H1 (cell line): ENCODE measurements around the gene EPSTI1. TPM values are rescaled to one million over a fixed set of nuclear protein-coding genes. Genes with fewer than 3 reads are reported as not detected.

Experiments used
- ASH2L ChIP-seq: fragments of 200-600, 300-600 bp; sonication (generic); IDR thresholded peaks from one replicate; pipeline ENCODE4 v1.7.1; 2017; ENCODE audit warnings: low read length
- CHD2 ChIP-seq: IDR thresholded peaks from 2 replicates; pipeline ENCODE4 v1.6.1; 2012; ENCODE audit warnings: low read length, improper control_type of control experiment
- CREB1 ChIP-seq: IDR thresholded peaks from 2 replicates; pipeline ENCODE4 v1.6.1; 2012; ENCODE audit warnings: inconsistent platforms
- EGR1 ChIP-seq: IDR thresholded peaks from 2 replicates; pipeline ENCODE4 v1.6.1; 2011; ENCODE audit warnings: low read depth, low read length, borderline replicate concordance
- GABPA ChIP-seq: IDR thresholded peaks from 2 replicates; pipeline ENCODE4 v1.6.1; 2011; ENCODE audit warnings: mild to moderate bottlenecking, low read length, moderate library complexity, borderline replicate concordance; ENCODE audit not compliant: insufficient read depth
- KDM1A ChIP-seq: fragments of 200-600, 300-600 bp; sonication (generic); IDR thresholded peaks from 2 replicates; pipeline ENCODE4 v1.7.1; 2016; ENCODE audit warnings: mild to moderate bottlenecking, low read length, borderline replicate concordance
- KDM4A ChIP-seq: IDR thresholded peaks from one replicate; pipeline ENCODE4 v1.7.1; 2012; ENCODE audit warnings: low read depth, mild to moderate bottlenecking, moderate library complexity, low read length, inconsistent platforms; ENCODE audit not compliant: severe bottlenecking
- KDM5A ChIP-seq: fragments of 200-600 bp; IDR thresholded peaks from 2 replicates; pipeline ENCODE4 v1.7.1; 2012; ENCODE audit warnings: mild to moderate bottlenecking, low read length, inconsistent platforms, mixed read lengths
- PHF8 ChIP-seq: fragments of 200-600 bp; sonication (generic); conservative IDR thresholded peaks from 2 replicates; pipeline ENCODE4 v1.7.1; 2012; ENCODE audit warnings: low read depth, mild to moderate bottlenecking, inconsistent platforms, low read length, moderate library complexity
- POLR2A ChIP-seq, 2 experiments: IDR thresholded peaks; 1 replicate in 1 of 2; 2 replicates in 1 of 2; pipeline ENCODE4 v1.6.1; 2011; ENCODE audit warnings: low read depth in 2 of 2, low read length in 2 of 2, mild to moderate bottlenecking in 2 of 2; ENCODE audit errors: control extremely low read depth in 1 of 2
- RAD21 ChIP-seq, 2 experiments: IDR thresholded peaks in 1 of 2; conservative IDR thresholded peaks in 1 of 2; 2 replicates each; pipeline ENCODE4 v1.6.1; 2011; ENCODE audit warnings: low read depth in 2 of 2, low read length in 2 of 2, improper control_type of control experiment in 1 of 2, inconsistent platforms in 1 of 2, mild to moderate bottlenecking in 1 of 2, moderate library complexity in 1 of 2
- SIN3A ChIP-seq, 2 experiments: IDR thresholded peaks in 1 of 2; conservative IDR thresholded peaks in 1 of 2; 2 replicates each; pipeline ENCODE4 v1.6.1; 2011 to 2012; ENCODE audit warnings: low read length in 2 of 2, improper control_type of control experiment in 1 of 2, low read depth in 1 of 2, mild to moderate bottlenecking in 1 of 2
- SP2 ChIP-seq: IDR thresholded peaks from 2 replicates; pipeline ENCODE4 v1.6.1; 2012; ENCODE audit warnings: mild to moderate bottlenecking, low read length, inconsistent platforms
- TAF1 ChIP-seq: IDR thresholded peaks from 2 replicates; pipeline ENCODE4 v1.6.1; 2011; ENCODE audit warnings: mild to moderate bottlenecking, low read depth, low read length
- TAF7 ChIP-seq: optimal IDR thresholded peaks from 2 replicates; pipeline ENCODE3; 2011; ENCODE audit warnings: low read depth, mild to moderate bottlenecking, inconsistent platforms, low read length, moderate library complexity, borderline replicate concordance
- TBP ChIP-seq: IDR thresholded peaks from 2 replicates; pipeline ENCODE4 v1.6.1; 2011; ENCODE audit warnings: low read depth, low read length, improper control_type of control experiment
- TCF12 ChIP-seq: IDR thresholded peaks from 2 replicates; pipeline ENCODE4 v1.6.1; 2011; ENCODE audit warnings: low read depth, mild to moderate bottlenecking, low read length
- USF2 ChIP-seq: IDR thresholded peaks from 2 replicates; pipeline ENCODE4 v1.6.1; 2011; ENCODE audit warnings: low read length, improper control_type of control experiment
- YY1 ChIP-seq: IDR thresholded peaks from 2 replicates; pipeline ENCODE4 v1.6.1; 2011; ENCODE audit warnings: low read depth, mild to moderate bottlenecking, low read length
- ZNF274 ChIP-seq: IDR thresholded peaks from 2 replicates; pipeline ENCODE4 v1.7.0; 2012; ENCODE audit warnings: low read length, borderline replicate concordance; ENCODE audit errors: extremely low read depth
- polyA plus RNA-seq, 7 experiments: library from polyadenylated mRNA; depleted of rRNA in 3 of 7; stranded (reverse) in 5 of 7; unstranded in 2 of 7; fragments of >200 nt in 5 of 7; fragments of 200-250 nt in 2 of 7; gene quantifications; 1 replicate in 5 of 7; 2 replicates in 1 of 7; 4 replicates in 1 of 7; pipeline versions ENCODE4 v1.2.1 to v1.2.3, GENCODE V29; 2011 to 2013; ENCODE audit warnings: missing spikeins in 2 of 7, mixed read lengths in 2 of 7
- total RNA-seq: library from RNA; stranded (reverse); fragmentation: NEBNext Ultra II Directional; extraction: Animal tissue kit (Norgen Biotek cat#: 25700); gene quantifications from 2 replicates; pipeline ENCODE4 v1.2.1, GENCODE V29; 2021
- TF ChIP-seq, protein P1 (sequence below): IDR thresholded peaks from 2 replicates; pipeline ENCODE4 v1.6.1; 2012; ENCODE audit warnings: inconsistent platforms

Gene EPSTI1
- total and polyA plus RNA-seq, 2 of the 8 experiments (the other 6 are each of a cell fraction or from before 2014, with no cell fraction given), result 0.23 to 0.37 TPM

- 0 out of 2 replicates have a peak, but pooled peaks have one; percentile 40 for TF ChIP-seq USF2
- peak; percentile 76 to 81 for TF ChIP-seq POLR2A (IDR thresholded peaks at IDR 0.05; ENCODE audit: control extremely low read depth in 1 of 2, low read depth in 2 of 2, low read length in 2 of 2)
- TF ChIP-seq TAF7, result peak; percentile 51
- TF ChIP-seq TBP, result peak; percentile 61
- no peak for TF ChIP-seq ZNF274
- peak; percentile 63; the same call in 1 of the 2 replicates for TF ChIP-seq KDM1A
- TF ChIP-seq SIN3A (conservative IDR thresholded peaks at IDR 0.05 in 1 of 2, IDR thresholded peaks at IDR 0.05 in 1 of 2; ENCODE audit: low read depth in 1 of 2, low read length in 2 of 2), result 0 out of 4 replicates have a peak, but pooled peaks of 1 of the 2 experiments have one; percentile 33
- TF ChIP-seq GABPA, result 0 out of 2 replicates have a peak, but pooled peaks have one; percentile 26
- TF ChIP-seq PHF8, result peak; percentile 74
- TF ChIP-seq ASH2L, result peak; percentile 97
- peak; percentile 93 for TF ChIP-seq EGR1
- no peak for TF ChIP-seq KDM5A
- TF ChIP-seq SP2, result no peak
- TF ChIP-seq, protein P1, sequence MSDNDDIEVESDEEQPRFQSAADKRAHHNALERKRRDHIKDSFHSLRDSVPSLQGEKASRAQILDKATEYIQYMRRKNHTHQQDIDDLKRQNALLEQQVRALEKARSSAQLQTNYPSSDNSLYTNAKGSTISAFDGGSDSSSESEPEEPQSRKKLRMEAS, result peak; percentile 65; the same call in 1 of the 2 replicates
- TF ChIP-seq TAF1, result peak; percentile 88
- TF ChIP-seq CREB1, result peak; percentile 58; the same call in 1 of the 2 replicates
- peak in 1 of 2 experiments; percentile 0; a peak in 2 of 4 replicates for TF ChIP-seq RAD21 (IDR thresholded peaks at IDR 0.05 in 1 of 2, conservative IDR thresholded peaks at IDR 0.05 in 1 of 2; ENCODE audit: low read depth in 2 of 2, low read length in 2 of 2)
- TF ChIP-seq TCF12, result no peak
- TF ChIP-seq CHD2, result 0 out of 2 replicates have a peak, but pooled peaks have one; percentile 30
- TF ChIP-seq KDM4A, result peak; percentile 68
- TF ChIP-seq YY1, result peak; percentile 80; the same call in 1 of the 2 replicates
Observed at GRCh38 chr13:43023289-43023963, 31.4 kb upstream of the EPSTI1 start, which contains the start of gene DNAJC15 (continued).
